Type B pancreatic cell (in vitro differentiated cells): ENCODE data around the gene ETV6. TPM values are rescaled to one million over a fixed set of nuclear protein-coding genes. Genes with fewer than 3 reads are reported as not detected.

Source experiments
- DNase-seq: peaks from one replicate; pipeline ENCODE4 v3.0.0; 2021; ENCODE audit warnings: mixed read lengths; ENCODE audit not compliant: unreplicated experiment; ENCODE audit errors: extremely low spot score
- H3K27ac Mint-ChIP-seq: 2 replicates; pipeline ENCODE4 v1.8.0; 2021; ENCODE audit warnings: mild to moderate bottlenecking, mixed read lengths
- H3K27me3 Mint-ChIP-seq: 2 replicates; pipeline ENCODE4 v1.8.0; 2021; ENCODE audit warnings: mixed read lengths
- H3K36me3 Mint-ChIP-seq: 2 replicates; pipeline ENCODE4 v1.8.0; 2021; ENCODE audit warnings: mixed read lengths
- H3K4me1 Mint-ChIP-seq: one replicate; pipeline ENCODE4 v1.8.0; 2021; ENCODE audit warnings: mixed read lengths; ENCODE audit not compliant: unreplicated experiment
- H3K4me3 Mint-ChIP-seq: 2 replicates; pipeline ENCODE4 v1.8.0; 2021; ENCODE audit warnings: mild to moderate bottlenecking, mixed read lengths
- H3K9me3 Mint-ChIP-seq: 2 replicates; pipeline ENCODE4 v1.8.0; 2021; ENCODE audit warnings: mixed read lengths
- CTCF ChIP-seq: fragments of 200-600 bp; sonication (generic); conservative IDR thresholded peaks from 2 replicates; pipeline ENCODE4 v1.5.0; 2021; ENCODE audit warnings: antibody characterized with exemption, mild to moderate bottlenecking
- total RNA-seq: library from RNA; stranded (reverse); gene quantifications from 2 replicates; pipeline ENCODE4 v1.2.1, GENCODE V29; 2021; ENCODE audit warnings: low replicate concordance

Gene ETV6
- total RNA-seq, 1 donor from 2014 or later: 26.5 TPM

GRCh38 chr12:11713202-11713601, 63.7 kb downstream of the ETV6 start:
- H3K9me3 Mint-ChIP-seq: no peaks in the 10 kb centered on the region
- no peaks in the 10 kb centered on the region for H3K27me3 Mint-ChIP-seq
- no peak overlapping the region for H3K4me3 Mint-ChIP-seq

GRCh38 chr12:11714626-11715025, 65.2 kb downstream of the ETV6 start:
- no peak for DNase-seq
- Mint-ChIP-seq H3K9me3 (no peaks in the 10 kb centered on the region), H3K27ac (no peak overlapping the region), H3K4me1 (peaks cover 29% of the 10 kb centered on the region), H3K27me3 (no peaks in the 10 kb centered on the region), H3K36me3 (peaks cover 40% of the 10 kb centered on the region), H3K4me3 (no peak overlapping the region)
- no peak for TF ChIP-seq CTCF

More at GRCh38 chr12:11713202-11713601, 63.7 kb downstream of the ETV6 start:
- DNase-seq: no peak
- Mint-ChIP-seq H3K27ac (no peak overlapping the region), H3K36me3 (peaks cover 39% of the 10 kb centered on the region), H3K4me1 (peaks cover 19% of the 10 kb centered on the region)
- no peak for TF ChIP-seq CTCF

GRCh38 chr12:11715621-11716020, 66.1 kb downstream of the ETV6 start:
- Mint-ChIP-seq H3K4me1 (peaks cover 34% of the 10 kb centered on the region), H3K9me3 (no peaks in the 10 kb centered on the region), H3K4me3 (no peak overlapping the region), H3K27me3 (no peaks in the 10 kb centered on the region), H3K36me3 (peaks cover 41% of the 10 kb centered on the region), H3K27ac (no peak overlapping the region)
- DNase-seq: no peak
- TF ChIP-seq CTCF: no peak

- no peaks in the 10 kb centered on the region for H3K9me3 Mint-ChIP-seq
- H3K4me1 Mint-ChIP-seq: peaks cover 34% of the 10 kb centered on the region
- H3K27me3 Mint-ChIP-seq: no peaks in the 10 kb centered on the region
- peaks cover 33% of the 10 kb centered on the region for H3K36me3 Mint-ChIP-seq
- H3K27ac Mint-ChIP-seq: peak overlapping the region; percentile 50
- no peak for TF ChIP-seq CTCF
- no peak for DNase-seq
- H3K4me3 Mint-ChIP-seq: no peak overlapping the region
Observed at GRCh38 chr12:11716794-11717518, 67.5 kb downstream of the ETV6 start.

GRCh38 chr12:11717519-11717961, 68.1 kb downstream of the ETV6 start:
- H3K27me3 Mint-ChIP-seq: no peaks in the 10 kb centered on the region
- H3K36me3 Mint-ChIP-seq: peaks cover 30% of the 10 kb centered on the region
- TF ChIP-seq CTCF: no peak
- DNase-seq: no peak
- H3K4me3 Mint-ChIP-seq: peak overlapping the region; percentile 22
- peaks cover 34% of the 10 kb centered on the region for H3K4me1 Mint-ChIP-seq
- peak overlapping the region; percentile 61 for H3K27ac Mint-ChIP-seq
- no peaks in the 10 kb centered on the region for H3K9me3 Mint-ChIP-seq
